HG03103 (cell line): ENCODE data around the gene KIAA1217.
A peak's percentile ranks its signal among the peaks of the same experiment; 100 is the strongest.

Experiments
- ATAC-seq: cut with Tn5 transposase; IDR thresholded peaks from one replicate; pipeline ENCODE4 v1.9.1; 2021; ENCODE audit warnings: low read depth; ENCODE audit not compliant: unreplicated experiment

KIAA1217 gene

DNA sequence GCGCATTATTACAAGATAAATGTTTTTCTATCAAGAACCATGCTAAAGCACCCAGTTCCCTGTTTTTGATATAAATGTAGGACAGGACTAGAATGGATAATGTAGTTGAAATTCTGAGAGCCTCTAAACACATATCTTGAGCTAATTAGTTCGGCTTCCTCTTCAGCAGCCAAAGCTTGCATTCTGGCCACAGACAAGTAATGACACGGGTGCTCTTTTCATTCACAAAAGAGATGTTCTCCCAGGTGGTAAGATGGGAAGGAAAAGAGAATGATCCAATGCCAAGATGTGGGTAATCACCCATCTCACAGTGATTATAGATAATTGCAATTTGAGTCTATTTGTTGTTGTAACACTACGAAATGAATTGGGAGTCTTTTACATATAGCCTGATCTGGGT is 246.5 kb downstream of the KIAA1217 start:
- ATAC-seq = no peak

DNA sequence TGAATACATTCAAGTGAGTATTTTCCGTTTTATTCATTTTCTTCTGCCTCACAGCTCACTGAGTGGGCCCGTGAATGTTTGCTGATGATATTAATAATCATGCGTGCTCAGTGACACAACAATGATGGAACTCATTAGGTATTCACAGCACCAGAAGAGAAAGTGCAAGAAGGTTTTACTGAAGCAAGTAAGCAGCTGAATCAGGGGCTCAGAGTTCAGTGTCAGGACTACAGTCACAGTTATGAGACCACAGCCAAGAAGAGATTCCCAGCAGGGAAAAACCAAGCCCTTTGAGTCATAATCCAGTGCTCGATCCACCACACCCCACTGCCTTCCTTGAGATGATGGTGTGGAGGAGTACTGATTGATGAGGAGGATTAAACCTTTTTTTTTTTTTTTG is 247.4 kb downstream of the KIAA1217 start:
- no peak for ATAC-seq

DNA sequence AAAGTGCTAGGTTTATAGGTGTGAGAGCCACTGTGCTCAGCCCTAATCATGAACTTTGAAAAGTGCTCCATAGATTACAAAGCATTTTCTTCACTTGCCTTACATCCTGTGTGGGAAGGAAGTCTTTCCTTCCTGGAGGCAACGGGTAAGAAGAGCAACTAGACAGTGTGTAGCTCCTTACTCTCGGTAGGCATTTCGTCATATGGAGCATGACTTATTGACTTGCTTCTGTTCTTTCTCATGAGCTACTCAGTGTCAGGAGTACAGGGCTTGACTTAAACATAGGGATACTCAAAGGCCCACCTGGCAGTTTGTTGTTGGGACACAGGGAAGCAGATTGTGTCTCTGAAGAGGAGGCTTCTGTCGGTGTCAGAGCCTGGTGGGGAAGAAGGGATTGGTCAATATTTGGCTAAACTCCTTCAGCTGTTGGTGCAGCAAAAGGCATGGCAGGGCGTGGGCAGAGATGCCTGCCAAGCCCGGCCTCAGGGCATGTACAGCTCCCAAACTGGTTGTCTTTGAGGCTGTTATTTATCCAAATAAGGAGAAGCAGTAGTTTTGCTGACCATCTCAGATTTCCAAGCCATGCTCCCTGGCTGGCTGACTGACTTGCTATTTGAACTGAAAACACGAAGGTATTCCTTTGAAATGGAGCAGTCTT is 248.9 kb downstream of the KIAA1217 start:
- ATAC-seq = no peak

DNA sequence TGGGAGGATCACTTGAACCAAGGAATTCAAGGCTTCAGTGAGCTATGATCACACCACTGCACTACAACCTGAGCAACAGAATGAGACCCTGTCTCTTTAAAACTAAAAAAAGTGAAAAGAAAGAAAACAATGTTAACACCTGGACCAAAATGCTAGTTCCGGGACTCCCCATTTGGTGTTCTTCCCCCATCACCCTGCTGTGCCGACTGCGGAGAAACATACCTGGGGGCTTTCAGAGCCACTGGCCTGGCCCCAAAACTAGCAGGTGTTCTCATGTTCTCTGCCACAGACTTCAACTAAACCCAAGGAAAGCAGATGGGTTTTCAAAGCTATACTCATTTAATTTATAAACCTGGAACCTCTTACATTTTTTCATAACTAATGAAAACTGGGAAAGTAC is 250.9 kb downstream of the KIAA1217 start:
- no peak for ATAC-seq

DNA sequence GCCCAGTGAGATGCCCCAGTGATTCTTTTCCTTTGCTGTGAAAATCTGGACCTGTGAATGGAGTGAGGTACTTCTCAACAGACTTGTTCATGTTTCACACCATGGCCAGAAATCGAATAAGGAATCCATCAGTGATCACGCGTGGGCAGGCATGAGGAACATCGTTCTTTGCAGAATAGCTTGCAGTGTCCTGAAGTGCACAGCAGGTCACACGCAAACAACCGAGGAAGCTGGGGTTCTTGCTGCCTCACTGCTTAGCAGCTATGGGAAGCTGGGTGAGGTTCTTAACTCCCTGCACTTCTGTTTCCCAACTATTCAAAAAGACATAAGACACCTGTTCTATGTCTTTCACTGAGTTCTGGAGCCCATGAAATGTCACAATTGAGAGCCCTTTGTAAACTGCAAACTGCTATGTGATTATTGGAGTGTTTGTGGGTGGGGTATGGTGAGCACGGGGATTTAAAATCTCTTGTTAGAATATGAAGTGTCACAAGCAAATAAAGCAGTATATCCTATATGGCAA is 253.4 kb downstream of the KIAA1217 start:
- ATAC-seq = no peak

DNA sequence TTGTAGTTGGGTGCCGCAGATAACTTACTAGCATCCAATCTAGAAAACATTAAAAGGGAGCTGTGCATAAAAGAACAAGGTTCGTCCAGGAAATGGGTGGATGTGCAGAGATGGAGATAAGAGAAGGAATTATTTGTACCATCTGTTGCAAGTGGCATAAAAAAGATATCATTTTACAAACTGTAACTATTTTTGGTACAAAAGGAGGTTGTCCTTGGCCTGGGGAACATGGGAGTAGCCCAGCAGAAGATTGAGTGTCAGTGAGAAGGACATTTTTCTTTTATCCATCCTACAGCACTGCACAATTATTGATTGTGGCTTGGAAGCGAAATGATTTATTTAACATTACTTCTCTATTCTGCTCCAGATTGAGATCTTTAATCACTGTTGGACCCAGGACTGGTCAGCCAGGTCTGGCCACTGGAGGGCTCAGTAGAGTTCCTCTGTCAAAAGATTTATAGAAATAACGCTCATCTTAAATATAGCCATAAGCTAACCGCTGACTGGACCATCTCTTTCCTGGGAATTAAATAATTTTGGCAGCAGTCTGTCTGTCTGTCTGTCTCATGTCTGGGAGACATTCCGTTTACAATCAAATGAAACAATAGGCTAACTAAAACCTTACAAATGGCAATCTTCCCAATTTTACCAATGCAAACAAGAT is 254.1 kb downstream of the KIAA1217 start:
- no peak for ATAC-seq

DNA sequence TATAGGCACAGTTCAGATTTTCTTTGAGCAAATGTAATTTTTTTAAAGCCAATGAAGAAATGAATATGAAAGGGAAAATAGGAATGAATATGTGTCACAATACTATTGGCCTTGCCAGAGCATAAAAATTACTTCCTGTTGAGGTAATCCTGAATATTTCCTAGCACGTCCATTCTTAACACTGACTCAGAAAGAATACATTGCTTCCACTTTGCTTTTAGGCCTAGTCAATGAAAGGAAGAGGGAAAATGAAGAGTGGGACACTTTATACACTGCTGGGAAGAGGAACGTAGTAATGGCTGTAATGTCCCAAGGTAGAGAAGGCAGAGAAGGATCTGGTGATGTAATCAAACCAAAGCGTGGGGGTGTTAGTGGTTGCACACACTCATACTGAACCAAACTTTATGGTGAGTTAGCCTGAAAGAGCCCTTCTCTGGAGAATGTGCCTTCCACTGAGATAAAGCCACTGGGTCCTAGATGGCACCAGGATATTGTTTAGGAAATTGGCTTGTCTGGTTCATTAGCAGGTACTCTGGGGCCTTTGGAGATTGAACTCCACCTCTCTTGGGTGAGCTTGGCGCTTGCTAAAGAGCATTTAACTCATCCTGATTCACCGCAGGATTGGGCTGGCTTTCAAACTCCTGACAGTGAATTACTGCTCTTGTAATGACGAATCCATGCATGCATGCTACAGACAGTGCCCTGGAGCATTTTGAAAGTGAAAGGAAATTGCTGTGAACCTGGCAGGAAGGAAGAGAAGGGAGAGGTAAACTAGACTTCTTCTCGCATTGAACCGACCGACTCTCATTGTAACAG is 254.9 kb downstream of the KIAA1217 start:
- peak; percentile 59 for ATAC-seq

DNA sequence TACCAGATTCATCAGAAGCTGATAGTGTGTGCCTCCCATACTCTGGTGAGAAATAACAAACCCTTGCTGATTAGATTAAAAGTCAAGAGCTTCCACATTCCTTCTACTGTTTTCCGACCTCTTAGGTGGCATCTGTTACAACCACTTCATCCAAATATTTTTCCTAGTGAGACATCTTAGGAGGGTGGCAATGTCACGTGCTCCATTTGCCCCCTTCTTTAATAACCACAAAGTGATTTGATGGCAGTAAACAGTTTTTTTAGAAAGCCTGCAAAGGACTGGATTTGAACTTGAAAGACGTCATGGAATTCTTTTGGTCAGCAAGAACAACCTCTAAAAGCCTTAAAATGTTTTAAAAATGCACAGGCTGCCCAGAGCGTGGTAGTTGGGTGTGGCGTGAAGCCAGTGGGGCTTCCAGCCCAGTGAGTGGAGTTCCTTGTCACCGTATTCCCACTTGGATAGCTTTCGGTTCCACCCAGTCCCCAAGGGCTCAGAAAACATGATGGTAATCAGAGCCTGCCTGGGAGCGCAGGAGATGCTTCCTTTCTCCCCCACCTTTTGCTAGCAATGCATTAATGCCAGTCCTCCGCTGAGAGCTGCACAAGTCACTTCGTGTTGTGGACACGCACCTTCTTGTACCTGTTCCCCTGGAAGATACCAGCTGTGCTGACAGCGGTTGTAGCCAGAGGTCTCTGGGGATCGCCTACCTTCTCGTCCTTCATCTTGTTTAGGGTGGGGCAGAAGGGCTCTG is 256.4 kb downstream of the KIAA1217 start:
- ATAC-seq = no peak

DNA sequence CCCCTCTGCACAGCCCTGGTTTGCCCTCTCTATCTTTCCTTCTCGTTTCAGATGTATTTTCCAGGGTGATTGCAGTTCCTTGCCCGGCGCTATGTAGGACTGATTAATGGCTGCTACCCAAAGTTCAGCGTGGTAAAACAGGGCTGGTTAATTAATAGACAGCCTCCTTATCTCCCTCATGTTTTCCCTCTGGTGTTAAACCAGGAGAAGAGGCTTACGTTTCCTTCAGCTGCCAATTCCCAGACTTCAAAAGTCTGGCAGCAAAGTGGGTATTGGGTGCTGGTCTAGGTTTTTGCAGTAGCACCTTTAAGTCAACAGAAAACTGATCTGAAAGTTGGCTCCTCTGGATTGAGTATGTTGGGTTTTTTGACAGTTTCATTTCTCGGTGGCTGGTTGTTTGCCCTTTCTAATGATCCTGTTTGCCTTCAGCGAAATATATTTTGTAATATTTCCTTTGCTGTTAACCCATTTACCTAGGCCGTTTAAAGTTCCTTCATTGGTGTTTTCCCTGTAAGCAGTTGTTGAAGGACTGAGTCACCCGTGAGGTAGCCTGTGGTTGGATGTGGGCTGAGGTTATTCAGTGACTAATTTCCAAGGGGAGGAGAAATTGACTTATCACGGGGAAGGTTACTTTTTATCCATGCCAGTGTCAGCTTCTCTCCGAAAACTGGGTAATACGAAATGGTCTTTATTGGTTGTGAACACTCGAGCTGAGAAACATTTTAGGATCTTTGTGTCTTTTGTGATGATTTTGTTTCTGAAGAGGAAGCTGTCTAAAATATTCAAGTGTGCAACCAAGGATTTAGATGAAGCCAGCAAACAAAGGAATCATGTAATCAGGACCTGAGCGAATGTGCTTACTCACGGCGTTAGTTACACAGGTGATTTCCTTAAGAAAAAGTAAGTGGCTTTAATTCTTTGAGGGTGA is 257.2 kb downstream of the KIAA1217 start:
- ATAC-seq = peak; percentile 36

DNA sequence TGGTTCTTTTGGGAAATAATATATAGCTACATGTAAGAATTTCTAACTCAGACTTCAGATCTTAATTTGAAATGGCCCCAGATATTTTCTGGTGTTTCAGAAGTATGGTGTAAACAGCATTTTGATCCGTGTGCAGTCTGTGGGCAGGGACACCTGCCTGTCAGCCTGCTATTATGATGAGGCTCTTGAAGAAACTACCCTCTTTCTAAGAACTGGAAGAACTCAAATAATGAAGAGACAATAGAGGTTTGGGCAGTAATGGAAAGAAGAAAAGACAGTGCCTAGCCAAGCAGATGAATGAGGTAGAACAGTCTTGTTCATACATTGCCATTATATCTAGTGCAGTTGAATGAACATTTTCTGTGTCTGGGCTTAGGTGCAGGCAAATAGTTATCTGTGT is 258.2 kb downstream of the KIAA1217 start:
- no peak for ATAC-seq

DNA sequence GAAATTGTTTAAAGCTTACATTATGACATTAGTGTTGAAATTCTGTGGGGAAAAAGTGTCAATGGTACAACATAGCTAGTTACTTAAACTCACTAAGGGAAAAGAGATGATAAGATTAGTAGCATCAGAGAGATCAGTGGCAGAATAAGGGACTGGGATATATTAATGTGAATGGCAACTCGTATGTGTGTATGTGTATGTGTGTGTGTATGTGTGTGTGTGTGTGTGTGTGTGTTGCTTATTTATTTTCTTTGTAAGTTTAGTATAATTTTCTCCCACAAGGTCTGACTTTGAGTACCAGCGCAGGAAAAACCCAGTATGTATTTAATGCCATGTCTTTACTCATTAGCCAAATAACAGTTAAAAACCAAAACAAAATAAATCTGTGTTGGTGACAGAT is 258.7 kb downstream of the KIAA1217 start:
- ATAC-seq = no peak

DNA sequence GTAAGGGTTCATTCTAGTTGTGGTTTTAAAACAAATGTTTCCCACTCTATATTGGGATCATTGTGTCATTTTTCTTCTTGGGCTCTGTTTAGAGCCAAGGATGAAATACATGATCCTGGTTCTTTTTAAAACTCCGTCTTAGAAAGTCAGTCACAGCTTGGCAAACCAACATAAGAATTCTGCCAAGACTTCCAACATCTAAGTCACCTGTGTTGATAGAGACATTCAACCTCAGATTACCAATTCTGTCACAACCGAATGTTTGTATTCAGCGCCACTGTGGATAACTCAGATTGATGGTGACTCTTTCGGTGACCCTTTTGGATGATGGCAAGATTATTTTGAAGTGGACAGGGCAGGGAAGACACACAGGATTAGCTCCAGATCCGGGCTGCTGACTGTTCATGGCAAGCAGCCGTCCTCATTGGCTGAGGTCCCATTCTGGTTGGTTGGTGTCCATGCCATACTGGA is 259.4 kb downstream of the KIAA1217 start:
- ATAC-seq = no peak

DNA sequence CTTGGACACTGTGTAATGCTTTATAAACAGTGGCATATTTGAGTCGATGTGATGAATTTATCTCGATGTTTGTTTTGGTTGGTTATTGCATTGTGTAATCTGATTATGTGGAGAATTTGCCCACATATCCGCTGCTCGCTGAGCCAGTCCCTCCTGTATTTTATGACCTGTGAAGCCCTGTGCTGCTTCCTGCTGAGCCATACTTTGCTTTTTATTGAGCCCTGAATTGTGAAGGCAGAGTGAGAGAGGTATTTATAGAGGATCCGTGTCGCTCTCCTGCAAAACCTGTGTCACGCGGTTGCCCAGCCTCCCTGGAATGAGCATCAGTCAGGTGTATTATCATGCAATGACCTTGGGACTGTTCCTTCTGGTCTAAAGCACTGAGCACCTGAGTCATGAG is 261.1 kb downstream of the KIAA1217 start:
- ATAC-seq = no peak

DNA sequence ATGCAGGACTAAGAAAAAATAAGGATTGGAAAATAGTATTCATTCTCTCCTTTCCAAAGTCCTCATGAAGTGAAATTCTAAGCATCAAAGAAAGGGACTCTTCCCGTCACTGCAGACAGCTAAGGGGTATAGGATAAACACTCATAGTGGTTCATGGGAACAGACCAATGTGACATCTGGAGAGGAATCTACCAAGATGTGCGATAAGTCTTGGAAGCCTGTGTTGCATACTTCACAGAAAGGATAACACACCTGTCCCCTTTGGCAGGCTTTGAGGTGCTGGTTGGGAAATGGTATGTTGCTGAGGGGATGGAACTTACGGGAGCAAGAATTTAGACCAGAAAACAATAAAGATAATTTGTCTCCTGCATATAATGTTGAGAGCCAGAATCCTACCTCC is 266.7 kb downstream of the KIAA1217 start:
- no peak for ATAC-seq

DNA sequence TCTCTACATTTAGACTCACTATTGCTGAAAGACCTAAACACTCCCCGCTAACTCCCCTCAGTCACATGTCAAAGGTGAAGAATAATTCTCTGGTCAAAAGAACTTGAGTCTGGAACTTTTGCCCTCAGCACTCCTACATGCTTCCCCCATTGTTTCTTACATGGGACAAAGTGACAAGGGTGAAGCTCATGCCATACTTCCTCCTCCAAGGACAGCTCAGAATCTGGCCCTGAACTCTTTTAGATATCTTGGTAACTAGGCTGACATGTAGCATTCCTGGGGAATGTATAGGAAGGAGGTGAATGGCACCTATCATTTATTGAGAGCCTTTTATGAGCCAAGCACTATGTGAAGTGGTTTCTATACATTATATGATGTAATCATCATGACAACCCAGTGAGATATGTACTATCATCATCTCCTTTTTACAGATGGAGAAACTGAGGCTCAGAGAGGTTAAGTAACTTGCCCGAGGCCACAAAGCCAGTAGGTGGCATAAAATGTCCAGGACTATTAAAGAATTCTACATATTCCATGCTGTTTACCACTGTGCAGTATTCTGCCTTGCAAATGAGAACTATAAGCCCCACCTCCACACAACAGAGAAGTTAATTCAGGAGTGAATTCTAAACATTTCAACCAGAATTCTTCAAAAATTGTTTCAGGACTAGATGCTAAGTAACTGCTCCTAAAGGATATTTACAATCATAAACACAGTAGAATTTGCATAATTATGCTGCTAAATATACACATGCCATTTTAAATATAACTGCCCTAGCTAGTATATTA is 268.2 kb downstream of the KIAA1217 start:
- ATAC-seq = no peak

DNA sequence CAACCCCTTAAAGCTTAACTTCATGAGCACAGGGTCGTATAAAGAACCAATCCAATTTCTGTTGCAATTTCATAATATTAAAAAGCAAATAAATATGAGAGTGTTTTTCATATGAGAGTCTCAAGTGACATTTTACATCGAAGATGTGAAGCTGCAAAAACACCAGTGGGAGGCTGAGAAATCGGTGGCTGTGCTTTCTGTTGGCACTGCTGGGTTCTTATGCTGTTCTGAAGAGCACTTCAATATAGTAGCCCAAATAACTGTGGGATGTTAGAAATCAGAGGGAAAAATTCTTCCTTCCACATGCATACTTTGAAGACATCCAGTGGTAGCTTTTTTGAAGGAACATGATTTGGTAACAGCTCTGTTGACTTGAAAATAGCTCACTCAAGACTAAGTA is 269.0 kb downstream of the KIAA1217 start:
- ATAC-seq = no peak

DNA sequence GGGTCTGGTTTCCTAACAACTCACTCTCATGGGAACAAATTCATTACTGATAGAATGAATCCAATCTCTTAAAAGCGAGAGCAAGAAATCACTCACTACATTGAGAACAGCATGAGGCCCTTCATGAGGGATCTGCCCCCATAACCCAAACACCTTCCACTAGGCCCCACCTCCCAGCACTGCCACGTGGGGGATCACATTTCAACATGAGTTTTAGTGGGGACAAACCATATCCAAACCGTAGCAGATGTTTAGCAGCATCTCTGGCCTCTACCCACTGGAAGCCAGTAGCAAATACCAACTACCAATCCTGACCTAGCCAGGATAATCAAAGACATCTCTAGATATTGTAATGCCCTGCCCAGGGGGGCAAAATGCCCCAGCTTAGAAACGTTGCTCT is 270.9 kb downstream of the KIAA1217 start:
- no peak for ATAC-seq

DNA sequence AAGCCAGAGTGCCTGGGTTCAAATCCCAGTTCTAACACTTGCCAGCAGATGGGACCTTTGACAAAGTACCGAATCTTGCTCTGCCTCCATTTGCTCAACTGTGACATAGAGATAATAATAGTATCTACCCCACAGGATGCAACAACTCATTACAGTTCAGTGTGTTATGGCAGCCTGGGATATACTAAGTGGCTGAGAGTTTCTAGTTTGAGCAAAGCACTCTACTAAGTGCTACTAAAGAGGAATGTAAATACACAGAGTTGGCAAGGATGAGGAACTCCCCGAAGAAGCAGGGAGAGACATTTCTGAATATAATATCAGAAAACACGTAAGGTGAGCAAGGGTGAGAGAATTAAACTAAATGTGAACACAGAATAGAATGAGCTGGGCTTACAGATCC is 271.5 kb downstream of the KIAA1217 start:
- ATAC-seq = no peak

DNA sequence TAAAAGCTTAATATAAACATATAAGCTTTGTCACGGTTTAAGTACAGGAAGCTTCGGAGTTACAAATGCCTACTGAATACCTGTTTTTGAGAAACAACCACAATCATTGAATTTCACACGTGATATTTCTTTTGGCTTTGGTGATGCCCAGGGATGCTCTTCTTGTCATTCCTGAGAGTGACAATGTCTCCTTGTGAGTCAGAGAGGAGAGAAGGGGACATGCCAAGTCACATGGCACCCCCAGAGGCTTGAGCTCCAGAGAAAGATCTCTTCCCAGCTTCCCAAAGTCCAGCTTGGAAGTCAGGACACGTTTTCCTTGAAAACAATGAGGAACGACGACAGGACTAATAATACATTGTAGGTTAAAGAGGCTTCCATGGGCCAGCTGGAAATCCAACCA is 272.3 kb downstream of the KIAA1217 start:
- ATAC-seq = no peak
